NB4 (cell line): ENCODE measurements around the gene RPL32.
"Not testable (repeated sequence)": the region's sequence is repeated elsewhere in the genome, so short reads cannot be mapped to it uniquely, and the experiment has no call there.

Experiments
- DNase-seq: peaks from one replicate; pipeline ENCODE4 v3.0.0; 2010; ENCODE audit warnings: low read depth
- H3K4me3 ChIP-seq: one replicate; pipeline ENCODE4 v1.5.1; 2011; ENCODE audit warnings: mild to moderate bottlenecking, low read depth, low read length, moderate library complexity
- CTCF ChIP-seq: IDR thresholded peaks from one replicate; pipeline ENCODE4 v1.5.1; 2012; ENCODE audit warnings: low read depth, low read length
- MAX ChIP-seq: IDR thresholded peaks from 2 replicates; pipeline ENCODE4 v1.6.1; 2011; ENCODE audit warnings: low read depth, low read length
- MYC ChIP-seq: IDR thresholded peaks from 2 replicates; pipeline ENCODE4 v1.6.1; 2011; ENCODE audit warnings: low read depth, low read length
- POLR2A ChIP-seq: IDR thresholded peaks from 2 replicates; pipeline ENCODE4 v1.6.1; 2011; ENCODE audit warnings: mild to moderate bottlenecking; ENCODE audit not compliant: insufficient read length; ENCODE audit errors: extremely low read depth

RPL32 gene

GRCh38 chr3:12791430-12791829, 49.9 kb downstream of the RPL32 start:
- DNase-seq = no peak
- TF ChIP-seq MAX = no peak
- no peak for TF ChIP-seq CTCF
- H3K4me3 ChIP-seq = no peak overlapping the region

GRCh38 chr3:12787967-12788690, 53.2 kb downstream of the RPL32 start:
- not testable (repeated sequence) for H3K4me3 ChIP-seq

GRCh38 chr3:12787346-12787745, 54.0 kb downstream of the RPL32 start:
- DNase-seq, H3K4me3 ChIP-seq: not testable (repeated sequence)
- TF ChIP-seq CTCF = peak; percentile 24

More at GRCh38 chr3:12787967-12788690, 53.2 kb downstream of the RPL32 start:
- DNase-seq = not testable (repeated sequence)

GRCh38 chr3:12785096-12785495, 56.3 kb downstream of the RPL32 start:
- no peak overlapping the region for H3K4me3 ChIP-seq
- no peak for DNase-seq
- TF ChIP-seq POLR2A (no peak), CTCF (no peak), MYC (no peak), MAX (no peak)
